Endothelial cell of umbilical vein (primary cell): ENCODE measurements around the gene ZSWIM6. TPM values are rescaled to one million over a fixed set of nuclear protein-coding genes. Genes with fewer than 3 reads are reported as not detected.

Experiments
- BruUV-seq: library from RNA; stranded (reverse); fragments of 400-500 nt; replicated peaks from 2 replicates; lab custom pipeline; 2021; lab: Mats Ljungman, UMichigan
- CTCF ChIA-PET: fragments of 300-600, 350-600 bp; sonication (Branson Sonifier 250); formaldehyde crosslinking; loops from one replicate; lab custom pipeline; 2021; ENCODE audit warnings: antibody characterized with exemption, inconsistent platforms; lab: Charles Lee
- POLR2A ChIA-PET: fragments of 300-600, 350-600 bp; sonication (Branson Sonifier 250); formaldehyde crosslinking; loops from one replicate; lab custom pipeline; 2021; ENCODE audit warnings: antibody characterized with exemption, inconsistent platforms; lab: Charles Lee
- DNase-seq: peaks from one replicate; pipeline ENCODE4 v3.0.0-alpha.2; 2011; ENCODE audit warnings: low read depth, low spot score
- FAIRE-seq: peaks from 2 replicates; lab custom pipeline; 2011; peaks lifted over from hg19 to GRCh38; lab: Jason Lieb, UNC
- H2AFZ ChIP-seq: 2 replicates; pipeline ENCODE4 v1.6.0; 2012; ENCODE audit warnings: low read depth, low read length, control low read depth, inconsistent platforms
- H3K27ac ChIP-seq: 2 replicates; pipeline ENCODE4 v1.5.1; 2011; ENCODE audit warnings: low read depth, mild to moderate bottlenecking, control low read depth, low read length, moderate library complexity; ENCODE audit not compliant: insufficient read depth
- H3K27me3 ChIP-seq, 2 experiments: 2 replicates each; pipeline versions ENCODE4 v1.6.0 to v1.6.1; 2011; ENCODE audit warnings: low read length in 2 of 2, mixed read lengths in 1 of 2; ENCODE audit not compliant: control insufficient read depth in 2 of 2, insufficient read depth in 2 of 2
- H3K36me3 ChIP-seq, 2 experiments: 2 replicates in 1 of 2; 3 replicates in 1 of 2; pipeline ENCODE4 v1.5.1; 2011; ENCODE audit warnings: low read length in 2 of 2, mild to moderate bottlenecking in 1 of 2, moderate library complexity in 1 of 2; ENCODE audit not compliant: control insufficient read depth in 2 of 2, insufficient read depth in 2 of 2; ENCODE audit errors: extremely low read depth in 1 of 2
- H3K4me1 ChIP-seq: 3 replicates; pipeline ENCODE4 v1.5.1; 2011; ENCODE audit warnings: mild to moderate bottlenecking, low read length; ENCODE audit not compliant: control insufficient read depth, insufficient read depth; ENCODE audit errors: extremely low read depth
- H3K4me2 ChIP-seq: 2 replicates; pipeline ENCODE4 v1.6.1; 2011; ENCODE audit warnings: low read length, control low read depth, mixed read lengths; ENCODE audit not compliant: insufficient read depth
- H3K4me3 ChIP-seq, 3 experiments: fragments of 200-600 bp in 1 of 3; sonication (generic), shearing (Covaris generic) in 1 of 3; replicated peaks in 1 of 3; 2 replicates each; pipeline ENCODE4 v1.5.1; 2011 to 2016; ENCODE audit warnings: control low read depth in 3 of 3, low read length in 3 of 3, mild to moderate bottlenecking in 2 of 3, inconsistent platforms in 1 of 3, low read depth in 1 of 3, moderate library complexity in 1 of 3; ENCODE audit not compliant: insufficient read depth in 1 of 3
- H3K79me2 ChIP-seq: 2 replicates; pipeline ENCODE4 v1.6.0; 2012; ENCODE audit warnings: low read length, inconsistent platforms; ENCODE audit not compliant: control insufficient read depth, insufficient read depth
- H3K9ac ChIP-seq: replicated peaks from 2 replicates; pipeline ENCODE3; 2011; ENCODE audit warnings: low read length, control low read depth; ENCODE audit not compliant: insufficient read depth; ENCODE audit errors: extremely low read depth
- H3K9me1 ChIP-seq: replicated peaks from 3 replicates; pipeline ENCODE4 v1.6.0; 2011; ENCODE audit warnings: mild to moderate bottlenecking, low read length; ENCODE audit not compliant: control insufficient read depth, insufficient read depth; ENCODE audit errors: extremely low read depth
- H3K9me3 ChIP-seq: replicated peaks from 2 replicates; pipeline ENCODE4 v1.5.1; 2012; ENCODE audit warnings: low read length, inconsistent platforms; ENCODE audit not compliant: control insufficient read depth, insufficient read depth
- H4K20me1 ChIP-seq: replicated peaks from 2 replicates; pipeline ENCODE3; 2011; ENCODE audit warnings: mild to moderate bottlenecking, low read length; ENCODE audit not compliant: control insufficient read depth, insufficient read depth; ENCODE audit errors: extremely low read depth
- CTCF ChIP-seq, 2 donors: IDR thresholded peaks; 1 replicate in 1 of 2; 2 replicates in 1 of 2; pipeline ENCODE4 v1.5.1; 2011; ENCODE audit warnings: low read length in 2 of 2, mild to moderate bottlenecking in 2 of 2, moderate library complexity in 2 of 2, control low read depth in 1 of 2, inconsistent platforms in 1 of 2, low read depth in 1 of 2; ENCODE audit not compliant: insufficient read depth in 1 of 2; ENCODE audit errors: extremely low read depth in 1 of 2
- EZH2 ChIP-seq: IDR thresholded peaks from 2 replicates; pipeline ENCODE4 v1.6.1; 2012; ENCODE audit warnings: borderline replicate concordance, low read depth, mild to moderate bottlenecking, moderate library complexity, low read length, inconsistent platforms; ENCODE audit not compliant: severe bottlenecking
- FOS ChIP-seq: IDR thresholded peaks from 2 replicates; pipeline ENCODE4 v1.6.1; 2011; ENCODE audit warnings: mild to moderate bottlenecking, low read length, moderate library complexity, borderline replicate concordance; ENCODE audit not compliant: insufficient read depth
- JUN ChIP-seq: IDR thresholded peaks from 2 replicates; pipeline ENCODE4 v1.6.1; 2011; ENCODE audit warnings: borderline replicate concordance, low read depth; ENCODE audit not compliant: insufficient read length, insufficient read depth
- MYC ChIP-seq: IDR thresholded peaks from one replicate; pipeline ENCODE4 v1.6.1; 2011; ENCODE audit warnings: mild to moderate bottlenecking, low read depth, low read length
- dilution Hi-C: fragments of 300-500 bp; cut with MboI; formaldehyde crosslinking; loops from one replicate; pipeline ENCODE4 v1.15.0; 2019; ENCODE audit warnings: low sequenced_read_pairs; ENCODE audit not compliant: extremely low pct_ligation_motif_present
- intact Hi-C: fragments of 100-400 bp; cut with micrococcal nuclease; formaldehyde crosslinking; loops from one replicate; pipeline ENCODE4 v1.10.0; 2022
- polyA plus RNA-seq, 4 experiments: library from polyadenylated mRNA; depleted of rRNA in 3 of 4; stranded (reverse) in 3 of 4; unstranded in 1 of 4; fragments of >200 nt; gene quantifications; 2 replicates each; pipeline versions ENCODE4 v1.2.1 to v1.2.3, GENCODE V29; 2011 to 2012; ENCODE audit warnings: missing spikeins in 1 of 4
- total RNA-seq: library from RNA; stranded (reverse); gene quantifications from 2 replicates; pipeline ENCODE4 v1.2.3, GENCODE V29; 2021
- TF ChIP-seq, protein P1 (sequence below): IDR thresholded peaks from 2 replicates; pipeline ENCODE4 v1.6.1; 2011; ENCODE audit not compliant: insufficient read depth, insufficient read length

The ZSWIM6 gene
- total and polyA plus RNA-seq, 2 donors (not counting 3 experiments of a cell fraction or from before 2014, with no cell fraction given) = 14.9 to 25.3 TPM

DNA sequence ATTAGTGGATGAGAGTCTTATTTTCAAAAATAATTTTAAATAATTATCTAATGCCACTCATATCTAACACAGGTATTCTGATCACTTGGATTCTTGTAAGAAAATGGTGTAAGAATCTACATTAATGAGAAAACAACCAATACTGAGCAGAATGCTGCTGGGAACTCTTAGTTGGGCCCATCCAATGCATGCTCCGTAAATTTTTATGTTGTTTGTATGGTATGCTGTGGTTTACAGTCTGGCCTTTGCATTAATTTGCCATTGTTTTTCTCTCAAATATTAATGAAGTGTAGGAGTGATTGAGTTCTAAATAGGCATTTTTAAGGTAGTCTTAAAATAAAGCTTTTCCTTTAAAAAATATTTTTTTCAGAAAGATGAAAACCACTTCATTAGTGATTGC lies 133.4 kb downstream of the ZSWIM6 start:
- ChIA-PET CTCF (interaction anchor here (1.6 to 1.8 kb wide), 2 partner anchors 11 to 61 kb away, joined by 4 to 9 read pairs; no protein-coding TSS in a partner anchor), POLR2A (no interaction called here)
- no peaks in the 10 kb centered on the region for H3K36me3 ChIP-seq
- no peak for TF ChIP-seq FOS
- TF ChIP-seq EZH2 = no peak
- no peak for TF ChIP-seq CTCF (IDR thresholded peaks at IDR 0.05; ENCODE audit: extremely low read depth in 1 of 2, insufficient read depth in 1 of 2, low read depth in 1 of 2, low read length in 2 of 2)
- no peak for TF ChIP-seq JUN
- TF ChIP-seq MYC = no peak
- TF ChIP-seq, protein P1, sequence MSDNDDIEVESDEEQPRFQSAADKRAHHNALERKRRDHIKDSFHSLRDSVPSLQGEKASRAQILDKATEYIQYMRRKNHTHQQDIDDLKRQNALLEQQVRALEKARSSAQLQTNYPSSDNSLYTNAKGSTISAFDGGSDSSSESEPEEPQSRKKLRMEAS = no peak
- intact Hi-C loops (no loop called here), dilution Hi-C loops (no loop called here)
- no peak overlapping the region for H2AFZ ChIP-seq
- no peak overlapping the region for H3K4me3 ChIP-seq
- H3K9me3 ChIP-seq = no peaks in the 10 kb centered on the region
- H3K9me1 ChIP-seq = no peaks in the 10 kb centered on the region
- H3K27ac ChIP-seq = no peak overlapping the region
- FAIRE-seq = no peak
- no peak overlapping the region for H3K4me2 ChIP-seq
- no peak overlapping the region for H3K9ac ChIP-seq
- no TSS peak for BruUV-seq
- peaks cover 92% of the 10 kb centered on the region for H3K79me2 ChIP-seq
- peaks cover 33% of the 10 kb centered on the region for H4K20me1 ChIP-seq
- no peaks in the 10 kb centered on the region for H3K4me1 ChIP-seq
- no peak for DNase-seq
- H3K27me3 ChIP-seq = no peaks in the 10 kb centered on the region
